Panc1 (cell line): Measurements from ENCODE around the gene ZNF586. TPM values are rescaled to one million over a fixed set of nuclear protein-coding genes. Genes with fewer than 3 reads are reported as not detected.

ENCODE experiments used
- ATAC-seq: fragments of 200-7000 bp; cut with Tn5 transposase; 2 replicates; pipeline ENCODE4 v1.9.1; 2020; ENCODE audit warnings: mild to moderate bottlenecking, moderate library complexity
- BruUV-seq: library from RNA; stranded (reverse); fragments of 400-500 nt; replicated peaks from 2 replicates; lab custom pipeline; 2021; lab: Mats Ljungman, UMichigan
- CTCF ChIA-PET: fragments of 300-600 bp; sonication (Branson Sonifier 250); formaldehyde crosslinking; loops from one replicate; lab custom pipeline; 2022; ENCODE audit warnings: antibody characterized with exemption; lab: Charles Lee
- POLR2A ChIA-PET: fragments of 300-600 bp; sonication (Branson Sonifier 250); formaldehyde crosslinking; loops from one replicate; lab custom pipeline; 2022; ENCODE audit warnings: antibody characterized with exemption; lab: Charles Lee
- DNase-seq: peaks from one replicate; pipeline ENCODE4 v3.0.0-alpha.2; 2010; ENCODE audit warnings: low read depth, low spot score
- H3K27ac ChIP-seq: 2 replicates; pipeline ENCODE4 v1.5.1; 2011; ENCODE audit warnings: mild to moderate bottlenecking, low read length, inconsistent platforms
- H3K27me3 ChIP-seq: fragments of 200-500 bp; sonication (Bioruptor generic); 2 replicates; pipeline ENCODE4 v1.6.0; 2014; ENCODE audit warnings: low read length, inconsistent platforms; ENCODE audit not compliant: control insufficient read depth, insufficient read depth
- H3K36me3 ChIP-seq: fragments of 200-500 bp; sonication (Bioruptor generic); 2 replicates; pipeline ENCODE4 v1.5.1; 2014; ENCODE audit warnings: inconsistent platforms, mild to moderate bottlenecking, low read length, moderate library complexity; ENCODE audit not compliant: control insufficient read depth, insufficient read depth
- H3K4me1 ChIP-seq: 2 replicates; pipeline ENCODE4 v1.5.1; 2011; ENCODE audit warnings: inconsistent platforms, mild to moderate bottlenecking, low read length, moderate library complexity; ENCODE audit not compliant: control insufficient read depth, insufficient read depth
- H3K4me3 ChIP-seq, 2 experiments: 2 replicates each; pipeline ENCODE4 v1.5.1; 2011 to 2012; ENCODE audit warnings: low read depth in 2 of 2, low read length in 2 of 2, mild to moderate bottlenecking in 2 of 2, inconsistent platforms in 1 of 2, moderate library complexity in 1 of 2
- H3K9me3 ChIP-seq: fragments of 200-500 bp; sonication (Bioruptor generic); 2 replicates; pipeline ENCODE4 v1.5.1; 2014; ENCODE audit warnings: low read depth, mild to moderate bottlenecking, inconsistent platforms, low read length, moderate library complexity; ENCODE audit not compliant: control insufficient read depth, insufficient read depth
- POLR2AphosphoS5 ChIP-seq: IDR thresholded peaks from 2 replicates; pipeline ENCODE4 v1.6.1; 2012; ENCODE audit warnings: mild to moderate bottlenecking, low read depth, low read length, moderate library complexity
- SIN3A ChIP-seq: IDR thresholded peaks from 2 replicates; pipeline ENCODE4 v1.6.1; 2012; ENCODE audit warnings: low read depth, mild to moderate bottlenecking, low read length, moderate library complexity, borderline replicate concordance; ENCODE audit not compliant: insufficient read depth
- TCF7L2 ChIP-seq: IDR thresholded peaks from 2 replicates; pipeline ENCODE4 v1.6.1; 2011; ENCODE audit warnings: mild to moderate bottlenecking, low read depth, low read length, inconsistent platforms
- in situ Hi-C: cut with HindIII; loops from 2 replicates; pipeline ENCODE4 v1.10.0; 2016; ENCODE audit warnings: low sequenced_read_pairs, low pct_unique_long_range_greater_than_20kb
- intact Hi-C: fragments of 100-400 bp; cut with micrococcal nuclease; formaldehyde crosslinking; loops from one replicate; pipeline ENCODE4 v1.10.0; 2022; ENCODE audit not compliant: unreplicated experiment
- total RNA-seq: library from RNA; stranded (reverse); gene quantifications from one replicate; pipeline ENCODE4 v1.2.1, GENCODE V29; 2021; ENCODE audit not compliant: unreplicated experiment
- TF ChIP-seq, protein P1 (sequence below), 2 experiments: IDR thresholded peaks; 2 replicates each; pipeline ENCODE4 v1.6.1; 2011 to 2012; ENCODE audit warnings: low read depth in 2 of 2, control low read depth in 1 of 2, low read length in 1 of 2, mild to moderate bottlenecking in 1 of 2, moderate library complexity in 1 of 2; ENCODE audit not compliant: insufficient read depth in 1 of 2
- TF ChIP-seq, protein P2 (sequence below): fragments of 450-650 bp; IDR thresholded peaks from 2 replicates; pipeline ENCODE4 v1.5.1; 2017; ENCODE audit warnings: mild to moderate bottlenecking

ZNF586 gene
- total RNA-seq, 1 experiment from 2014 or later: 10.7 TPM

DNA sequence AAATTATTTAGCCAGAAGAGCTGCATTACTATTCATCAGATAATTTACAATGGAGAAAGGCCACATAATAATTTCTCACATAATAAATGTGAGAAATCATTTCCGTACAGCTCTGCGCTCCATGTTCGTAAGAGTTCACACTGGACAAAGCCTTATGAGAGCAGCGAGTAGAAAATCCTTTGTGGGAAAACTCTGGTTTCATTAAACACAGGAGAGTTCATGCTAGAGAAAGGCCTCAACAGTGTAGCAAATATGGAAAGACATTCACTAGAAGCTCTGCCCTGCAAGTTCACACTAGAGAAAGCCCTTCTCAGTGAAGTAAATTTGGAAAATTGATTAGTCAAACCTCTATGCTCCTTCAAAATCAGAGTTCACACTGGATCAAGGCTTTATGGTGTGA is 14.4 kb upstream of the ZNF586 start:
- ATAC-seq (no peak), DNase-seq (no peak)
- in situ Hi-C loops (no loop called here), intact Hi-C loops (no loop called here)
- Histone ChIP-seq H3K27me3 (no peaks in the 10 kb centered on the region), H3K27ac (no peak overlapping the region), H3K4me3 (no peak overlapping the region), H3K9me3 (peaks cover 56% of the 10 kb centered on the region), H3K36me3 (peaks cover 23% of the 10 kb centered on the region), H3K4me1 (no peaks in the 10 kb centered on the region)
- POLR2A ChIA-PET: no interaction called here
- CTCF ChIA-PET: no interaction called here
- no TSS peak for BruUV-seq
- no peak for TF ChIP-seq SIN3A
- no peak for TF ChIP-seq TCF7L2
- TF ChIP-seq POLR2AphosphoS5: no peak
- TF ChIP-seq, protein P1, sequence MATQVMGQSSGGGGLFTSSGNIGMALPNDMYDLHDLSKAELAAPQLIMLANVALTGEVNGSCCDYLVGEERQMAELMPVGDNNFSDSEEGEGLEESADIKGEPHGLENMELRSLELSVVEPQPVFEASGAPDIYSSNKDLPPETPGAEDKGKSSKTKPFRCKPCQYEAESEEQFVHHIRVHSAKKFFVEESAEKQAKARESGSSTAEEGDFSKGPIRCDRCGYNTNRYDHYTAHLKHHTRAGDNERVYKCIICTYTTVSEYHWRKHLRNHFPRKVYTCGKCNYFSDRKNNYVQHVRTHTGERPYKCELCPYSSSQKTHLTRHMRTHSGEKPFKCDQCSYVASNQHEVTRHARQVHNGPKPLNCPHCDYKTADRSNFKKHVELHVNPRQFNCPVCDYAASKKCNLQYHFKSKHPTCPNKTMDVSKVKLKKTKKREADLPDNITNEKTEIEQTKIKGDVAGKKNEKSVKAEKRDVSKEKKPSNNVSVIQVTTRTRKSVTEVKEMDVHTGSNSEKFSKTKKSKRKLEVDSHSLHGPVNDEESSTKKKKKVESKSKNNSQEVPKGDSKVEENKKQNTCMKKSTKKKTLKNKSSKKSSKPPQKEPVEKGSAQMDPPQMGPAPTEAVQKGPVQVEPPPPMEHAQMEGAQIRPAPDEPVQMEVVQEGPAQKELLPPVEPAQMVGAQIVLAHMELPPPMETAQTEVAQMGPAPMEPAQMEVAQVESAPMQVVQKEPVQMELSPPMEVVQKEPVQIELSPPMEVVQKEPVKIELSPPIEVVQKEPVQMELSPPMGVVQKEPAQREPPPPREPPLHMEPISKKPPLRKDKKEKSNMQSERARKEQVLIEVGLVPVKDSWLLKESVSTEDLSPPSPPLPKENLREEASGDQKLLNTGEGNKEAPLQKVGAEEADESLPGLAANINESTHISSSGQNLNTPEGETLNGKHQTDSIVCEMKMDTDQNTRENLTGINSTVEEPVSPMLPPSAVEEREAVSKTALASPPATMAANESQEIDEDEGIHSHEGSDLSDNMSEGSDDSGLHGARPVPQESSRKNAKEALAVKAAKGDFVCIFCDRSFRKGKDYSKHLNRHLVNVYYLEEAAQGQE (IDR thresholded peaks at IDR 0.05; ENCODE audit: insufficient read depth in 1 of 2, low read depth in 2 of 2, low read length in 1 of 2): no peak
- TF ChIP-seq, protein P2, sequence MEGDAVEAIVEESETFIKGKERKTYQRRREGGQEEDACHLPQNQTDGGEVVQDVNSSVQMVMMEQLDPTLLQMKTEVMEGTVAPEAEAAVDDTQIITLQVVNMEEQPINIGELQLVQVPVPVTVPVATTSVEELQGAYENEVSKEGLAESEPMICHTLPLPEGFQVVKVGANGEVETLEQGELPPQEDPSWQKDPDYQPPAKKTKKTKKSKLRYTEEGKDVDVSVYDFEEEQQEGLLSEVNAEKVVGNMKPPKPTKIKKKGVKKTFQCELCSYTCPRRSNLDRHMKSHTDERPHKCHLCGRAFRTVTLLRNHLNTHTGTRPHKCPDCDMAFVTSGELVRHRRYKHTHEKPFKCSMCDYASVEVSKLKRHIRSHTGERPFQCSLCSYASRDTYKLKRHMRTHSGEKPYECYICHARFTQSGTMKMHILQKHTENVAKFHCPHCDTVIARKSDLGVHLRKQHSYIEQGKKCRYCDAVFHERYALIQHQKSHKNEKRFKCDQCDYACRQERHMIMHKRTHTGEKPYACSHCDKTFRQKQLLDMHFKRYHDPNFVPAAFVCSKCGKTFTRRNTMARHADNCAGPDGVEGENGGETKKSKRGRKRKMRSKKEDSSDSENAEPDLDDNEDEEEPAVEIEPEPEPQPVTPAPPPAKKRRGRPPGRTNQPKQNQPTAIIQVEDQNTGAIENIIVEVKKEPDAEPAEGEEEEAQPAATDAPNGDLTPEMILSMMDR: no peak

- intact Hi-C loops (no loop called here), in situ Hi-C loops (no loop called here)
- CTCF ChIA-PET: no interaction called here
- ATAC-seq: no peak
- no peaks in the 10 kb centered on the region for H3K4me1 ChIP-seq
- no peak overlapping the region for H3K27ac ChIP-seq
- H3K9me3 ChIP-seq: peaks cover 34% of the 10 kb centered on the region
- H3K27me3 ChIP-seq: no peaks in the 10 kb centered on the region
- BruUV-seq: no TSS peak
- POLR2A ChIA-PET: no interaction called here
- TF ChIP-seq, protein P1 (IDR thresholded peaks at IDR 0.05; ENCODE audit: insufficient read depth in 1 of 2, low read depth in 2 of 2, low read length in 1 of 2): no peak
- no peak for TF ChIP-seq POLR2AphosphoS5
- TF ChIP-seq SIN3A: no peak
- TF ChIP-seq, protein P2: no peak
- no peak overlapping the region for H3K4me3 ChIP-seq
- no peak for DNase-seq
- H3K36me3 ChIP-seq: peaks cover 12% of the 10 kb centered on the region
Observed at GRCh38 chr19:57757941-57758340, 11.5 kb upstream of the ZNF586 start.
